Epithelial cell of esophagus (primary cell): ENCODE data around the gene TMEM91.

Experiments used
- DNase-seq: peaks from one replicate; pipeline ENCODE4 v3.0.0; 2010; ENCODE audit warnings: low read depth
- H3K4me3 ChIP-seq: 2 replicates; pipeline ENCODE4 v1.5.1; 2011; ENCODE audit warnings: mild to moderate bottlenecking, low read length, control low read depth
- TF ChIP-seq, protein P1 (sequence below): IDR thresholded peaks from 2 replicates; pipeline ENCODE4 v1.5.1; 2011; ENCODE audit warnings: low read depth, mild to moderate bottlenecking, low read length, control low read depth, inconsistent platforms; ENCODE audit not compliant: insufficient read depth; ENCODE audit errors: missing control alignments

The TMEM91 gene

DNA sequence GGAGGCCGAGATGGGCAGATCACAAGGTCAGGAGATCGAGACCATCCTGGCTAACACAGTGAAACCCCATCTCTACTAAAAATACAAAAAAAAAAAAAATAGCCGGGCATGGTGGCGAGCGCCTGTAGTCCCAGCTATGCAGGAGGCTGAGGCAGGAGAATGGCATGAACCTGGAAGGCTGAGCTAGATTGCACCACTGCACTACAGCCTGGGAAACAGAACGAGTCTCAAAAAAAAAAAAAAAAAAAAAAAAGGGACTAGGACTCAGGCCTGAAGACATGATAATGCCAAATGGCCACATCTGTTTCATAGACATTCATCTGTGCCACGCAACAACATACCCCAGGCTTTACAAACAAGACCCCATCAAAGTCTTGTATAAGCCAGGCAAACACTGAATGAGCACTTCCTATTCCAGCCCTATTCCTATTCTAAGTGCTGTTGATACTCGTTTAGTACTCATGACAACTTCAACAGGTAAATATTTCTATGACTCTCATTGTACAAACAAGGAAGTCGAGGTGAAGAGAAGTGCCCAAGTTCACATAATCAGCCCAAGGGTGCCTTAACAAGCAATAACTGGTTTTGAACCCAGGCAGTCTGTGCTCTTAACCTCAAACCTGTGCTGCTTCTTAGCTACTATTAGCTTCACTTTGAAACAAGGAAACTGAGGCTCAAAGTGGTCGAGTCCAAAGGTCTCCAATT lies 14.0 kb upstream of the TMEM91 start:
- no peak overlapping the region for H3K4me3 ChIP-seq
- TF ChIP-seq, protein P1, sequence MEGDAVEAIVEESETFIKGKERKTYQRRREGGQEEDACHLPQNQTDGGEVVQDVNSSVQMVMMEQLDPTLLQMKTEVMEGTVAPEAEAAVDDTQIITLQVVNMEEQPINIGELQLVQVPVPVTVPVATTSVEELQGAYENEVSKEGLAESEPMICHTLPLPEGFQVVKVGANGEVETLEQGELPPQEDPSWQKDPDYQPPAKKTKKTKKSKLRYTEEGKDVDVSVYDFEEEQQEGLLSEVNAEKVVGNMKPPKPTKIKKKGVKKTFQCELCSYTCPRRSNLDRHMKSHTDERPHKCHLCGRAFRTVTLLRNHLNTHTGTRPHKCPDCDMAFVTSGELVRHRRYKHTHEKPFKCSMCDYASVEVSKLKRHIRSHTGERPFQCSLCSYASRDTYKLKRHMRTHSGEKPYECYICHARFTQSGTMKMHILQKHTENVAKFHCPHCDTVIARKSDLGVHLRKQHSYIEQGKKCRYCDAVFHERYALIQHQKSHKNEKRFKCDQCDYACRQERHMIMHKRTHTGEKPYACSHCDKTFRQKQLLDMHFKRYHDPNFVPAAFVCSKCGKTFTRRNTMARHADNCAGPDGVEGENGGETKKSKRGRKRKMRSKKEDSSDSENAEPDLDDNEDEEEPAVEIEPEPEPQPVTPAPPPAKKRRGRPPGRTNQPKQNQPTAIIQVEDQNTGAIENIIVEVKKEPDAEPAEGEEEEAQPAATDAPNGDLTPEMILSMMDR, result no peak
- DNase-seq, result peak; percentile 83

DNA sequence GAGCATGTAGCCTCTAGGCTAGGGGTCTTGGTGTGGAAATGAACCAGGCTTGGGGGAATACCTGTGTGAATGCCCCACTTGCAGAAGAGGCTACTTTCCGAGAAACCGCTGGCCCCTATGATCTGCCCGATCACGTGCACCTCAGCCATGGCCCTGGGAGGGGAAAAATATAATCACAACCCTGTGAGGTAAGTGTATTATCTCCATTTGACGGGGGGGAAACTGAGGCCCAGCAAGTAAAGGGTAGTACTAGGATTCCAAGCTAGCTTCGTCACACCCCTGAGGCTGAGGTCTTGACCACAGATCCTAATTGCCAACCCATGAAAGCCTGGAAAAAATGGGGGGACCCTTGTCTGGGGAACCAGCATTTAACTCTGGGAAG lies 13.0 kb upstream of the TMEM91 start:
- DNase-seq, result no peak
- TF ChIP-seq, protein P1, result no peak
- peak overlapping the region; percentile 63 for H3K4me3 ChIP-seq

DNA sequence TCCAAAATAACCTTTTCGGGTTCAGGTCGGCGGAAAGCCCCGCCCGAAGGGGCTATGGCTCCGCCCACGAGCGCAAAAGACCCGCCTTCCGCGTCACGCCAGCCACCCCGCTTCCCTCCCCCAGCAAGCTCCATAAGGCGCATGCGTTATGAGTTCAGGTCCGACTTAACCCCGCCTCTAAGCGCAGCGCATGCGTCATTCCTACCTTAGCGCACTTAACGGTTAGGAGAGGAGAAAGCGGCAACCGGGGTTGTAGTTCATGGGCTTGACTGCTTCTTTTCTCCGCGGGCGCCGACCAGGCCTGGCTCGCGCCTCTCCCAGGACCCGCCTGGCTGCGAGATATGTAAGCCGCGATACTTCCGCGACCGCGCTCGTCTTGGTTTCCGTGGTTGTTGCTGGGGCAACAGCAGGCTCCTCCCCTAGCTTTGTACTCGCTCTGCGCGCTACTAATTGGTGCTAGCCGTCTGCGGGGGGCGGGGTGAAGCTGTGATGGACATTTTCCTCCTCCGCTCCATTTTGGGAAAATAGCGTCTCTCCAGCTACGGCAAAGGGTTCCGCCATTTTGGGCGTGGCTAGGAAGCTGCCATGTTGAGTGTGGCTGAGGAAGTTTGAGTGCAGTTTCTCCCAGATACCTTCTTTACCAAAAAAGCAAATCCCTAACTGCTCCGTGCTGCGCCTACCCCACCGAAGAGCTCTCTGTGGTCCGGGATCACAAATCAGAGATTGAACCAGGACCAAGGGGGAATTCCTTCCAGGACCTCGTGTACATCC lies 12.4 kb upstream of the TMEM91 start, which contains the start of gene B9D2:
B9D2 (minus strand) TSS at position 397 of the 771 bp plus-strand sequence. CDS start 630 bp downstream, outside the sequence.
- TF ChIP-seq, protein P1, result no peak
- H3K4me3 ChIP-seq, result peak within 1 kb of the TSS; percentile 63
- DNase-seq, result peak; percentile 98

DNA sequence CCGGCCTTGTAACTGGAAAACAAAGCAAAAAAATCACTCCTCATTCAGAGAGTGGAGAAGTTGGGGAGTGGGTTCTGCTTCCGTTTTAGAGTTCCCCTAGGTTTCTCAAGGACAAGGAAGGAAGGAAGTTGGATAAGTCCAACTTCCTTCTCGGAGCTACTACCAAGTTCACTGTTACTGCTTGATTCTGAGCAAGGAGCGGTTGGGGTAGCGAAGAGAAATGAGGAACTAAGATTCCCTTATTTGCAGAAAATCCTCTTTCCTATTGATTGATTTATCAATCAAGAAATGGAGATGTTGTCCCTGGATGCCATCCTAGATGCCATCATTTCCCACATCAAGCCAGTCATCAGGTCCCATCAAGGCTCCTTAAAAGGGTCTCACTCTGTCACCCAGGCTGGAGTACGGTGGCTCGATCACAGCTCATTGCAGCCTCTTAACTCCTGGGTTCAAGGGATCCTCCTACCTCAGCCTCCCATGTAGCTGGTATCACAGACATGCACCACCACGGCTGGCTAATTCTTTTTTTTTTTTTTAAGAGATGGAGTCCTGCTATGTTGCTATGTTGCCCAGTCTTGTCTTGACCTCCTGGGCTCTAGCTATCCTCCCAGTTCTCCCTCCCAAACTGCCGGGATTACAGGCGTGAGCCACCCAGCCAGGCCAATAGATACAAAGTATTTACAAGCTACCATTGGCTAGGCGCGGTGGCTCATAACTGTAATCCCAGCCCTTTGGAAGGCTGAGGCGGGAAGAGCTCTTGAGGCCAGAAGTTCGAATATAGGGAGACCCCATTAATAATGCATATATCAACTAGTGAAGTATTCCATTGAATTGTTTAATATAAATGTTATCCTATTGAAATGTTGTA lies 11.6 kb upstream of the TMEM91 start:
- TF ChIP-seq, protein P1, result no peak
- peak overlapping the region; percentile 63 for H3K4me3 ChIP-seq
- DNase-seq, result no peak

DNA sequence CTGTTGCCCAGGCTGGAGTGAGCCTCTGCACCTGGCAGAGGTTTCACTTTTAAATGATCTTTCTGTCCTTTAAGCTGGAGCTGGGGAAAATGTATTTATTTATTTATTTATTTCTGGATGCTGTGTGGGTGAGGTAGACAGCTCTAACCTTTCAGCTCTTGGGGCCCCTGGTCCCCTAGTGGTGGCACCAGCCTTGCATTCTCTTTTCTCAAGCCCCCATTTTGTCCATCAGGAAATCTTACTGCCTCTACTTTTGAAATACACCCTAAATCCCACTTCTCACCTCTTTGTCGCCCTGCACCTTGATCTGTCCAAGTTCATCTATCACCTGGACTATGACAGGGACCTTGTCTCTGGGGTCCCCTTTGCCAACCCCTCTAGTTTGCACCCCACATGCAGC lies 10.2 kb upstream of the TMEM91 start:
- TF ChIP-seq, protein P1, result peak; percentile 12
- H3K4me3 ChIP-seq, result no peak overlapping the region
- DNase-seq, result no peak

DNA sequence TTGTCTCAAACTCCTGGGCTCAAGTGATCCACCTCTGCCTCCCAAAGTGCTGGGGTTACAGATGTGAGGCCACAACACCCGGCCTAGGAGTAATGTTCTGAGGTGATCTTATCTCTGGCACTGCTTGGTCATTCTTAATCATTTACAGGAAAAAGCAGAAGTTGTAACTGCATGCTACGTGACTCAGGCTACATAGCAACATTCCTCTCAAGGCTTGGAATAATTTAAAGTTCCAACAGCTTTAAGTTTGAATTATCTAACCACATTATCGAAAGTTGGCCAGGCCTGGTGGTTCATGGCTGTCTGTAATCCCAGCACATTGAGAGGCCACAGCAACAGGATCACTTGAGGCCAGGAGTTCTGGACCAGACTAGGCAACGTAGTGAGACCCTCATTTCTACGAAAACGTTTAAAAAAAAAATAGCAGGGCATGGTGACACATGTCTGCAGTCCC lies 8.5 kb upstream of the TMEM91 start:
- DNase-seq, result peak; percentile 90
- TF ChIP-seq, protein P1, result no peak
- no peak overlapping the region for H3K4me3 ChIP-seq
